Gastrocnemius medialis (tissue), 4 donors: ENCODE measurements around the gene CD19.

Experiments used
- CTCF ChIP-seq, 5 experiments: fragments of 450-650 bp in 3 of 5; fragments of 200-600 bp in 2 of 5; sonication (generic) in 2 of 5; IDR thresholded peaks in 4 of 5; conservative IDR thresholded peaks in 1 of 5; 1 replicate in 4 of 5; 2 replicates in 1 of 5; pipeline ENCODE4 v1.5.1; 2016 to 2019; ENCODE audit warnings: antibody characterized with exemption in 5 of 5, mild to moderate bottlenecking in 3 of 5, moderate library complexity in 3 of 5
- POLR2A ChIP-seq, 2 donors: fragments of 450-650 bp; IDR thresholded peaks; one replicate each; pipeline ENCODE4 v1.6.1; 2017; ENCODE audit warnings: antibody characterized with exemption in 2 of 2, mild to moderate bottlenecking in 2 of 2, moderate library complexity in 2 of 2

DNA sequence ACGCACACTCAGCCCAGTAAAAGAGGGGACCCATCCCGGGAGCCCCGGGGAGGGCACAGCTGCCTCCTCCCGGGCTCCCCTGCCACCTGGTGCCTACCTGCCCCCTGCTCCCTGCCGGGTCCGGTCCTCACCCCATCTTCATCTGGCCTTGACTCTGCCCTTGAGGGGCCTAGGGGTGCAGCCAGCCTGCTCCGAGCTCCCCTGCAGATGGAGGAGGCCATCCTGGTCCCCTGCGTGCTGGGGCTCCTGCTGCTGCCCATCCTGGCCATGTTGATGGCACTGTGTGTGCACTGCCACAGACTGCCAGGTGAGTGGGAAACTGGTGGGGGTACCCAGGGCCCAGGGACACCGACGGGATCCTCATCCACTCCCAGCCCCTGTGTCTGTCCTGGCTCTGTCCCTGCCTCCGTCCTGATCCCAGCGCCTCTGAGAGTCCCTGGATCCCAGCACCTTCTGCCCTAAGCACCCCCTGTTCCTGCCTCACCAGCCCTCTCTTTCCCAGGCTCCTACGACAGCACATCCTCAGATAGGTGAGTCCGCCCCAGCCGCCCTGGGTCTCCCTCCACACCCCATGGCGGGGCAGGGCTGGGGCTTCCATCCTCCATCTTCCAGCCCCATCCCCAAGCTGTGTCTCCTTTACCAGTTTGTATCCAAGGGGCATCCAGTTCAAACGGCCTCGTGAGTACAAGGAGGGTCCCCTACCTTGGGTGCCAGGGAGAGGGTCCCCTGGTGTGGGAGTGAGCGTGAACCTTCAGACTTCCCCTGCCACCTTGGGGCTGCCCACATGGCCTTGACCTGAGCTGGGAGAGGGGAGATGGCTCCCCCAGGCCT is 53.7 kb downstream of the CD19 start:
- TF ChIP-seq CTCF (IDR thresholded peaks at IDR 0.05 in 4 of 5, conservative IDR thresholded peaks at IDR 0.05 in 1 of 5) (no peak), POLR2A (IDR thresholded peaks at IDR 0.05) (no peak)
